ENCODE measurements around the gene NEB. TPM values are rescaled to one million over a fixed set of nuclear protein-coding genes. Genes with fewer than 3 reads are reported as not detected.
"Not testable (repeated sequence)": the region's sequence is repeated elsewhere in the genome, so short reads cannot be mapped to it uniquely, and the experiment has no call there.

Gene NEB
- polyA plus RNA-seq, 1 of the 3 experiments (the other 2 are of a cell fraction): 0.02 TPM

GRCh38 chr2:151560289-151560688, 174.0 kb downstream of the NEB start:
- CTCF ChIA-PET: no interaction called here
- peak; percentile 8 for DNase-seq
- no peaks in the 10 kb centered on the region for H3K79me2 ChIP-seq (ENCODE audit: insufficient read depth)
- H3K4me2 ChIP-seq: no peak overlapping the region
- no peak overlapping the region for H3K4me3 ChIP-seq (ENCODE audit: low read depth in 2 of 2, low read length in 1 of 2)
- H4K20me1 ChIP-seq (ENCODE audit: insufficient read depth): no peaks in the 10 kb centered on the region
- H3K9me3 ChIP-seq: no peaks in the 10 kb centered on the region
- POLR2A ChIA-PET: no interaction called here
- H3K4me1 ChIP-seq (ENCODE audit: control insufficient read depth in 1 of 2, insufficient read depth in 2 of 2, low read depth in 1 of 2, low read length in 1 of 2): peaks cover 0 to 6% of the 10 kb centered on the region in 2 experiments; a peak in 2 of 4 replicates
- no peaks in the 10 kb centered on the region for H3K36me3 ChIP-seq (replicated peaks in 1 of 2; ENCODE audit: control insufficient read depth in 1 of 2, insufficient read depth in 2 of 2, low read length in 1 of 2)
- H3K9ac ChIP-seq: no peak overlapping the region
- H3K9me2 ChIP-seq: no peaks in the 10 kb centered on the region
- no peaks in the 10 kb centered on the region for H3K27me3 ChIP-seq (ENCODE audit: insufficient read depth)
- no peak overlapping the region for H2AFZ ChIP-seq (ENCODE audit: low read depth)
- H3K27ac ChIP-seq (ENCODE audit: low read depth in 2 of 2, low read length in 1 of 2): no peak overlapping the region; a peak in 1 of 4 replicates
- TF ChIP-seq SIN3A (IDR thresholded peaks at IDR 0.05; ENCODE audit: borderline replicate concordance, low read depth, low read length) (no peak), PBX3 (IDR thresholded peaks at IDR 0.05) (no peak), RAD21 (IDR thresholded peaks at IDR 0.05; ENCODE audit: low read length) (no peak), FOSL2 (IDR thresholded peaks at IDR 0.05; ENCODE audit: borderline replicate concordance, low read depth) (peak; percentile 16; the same call in 1 of the 2 replicates), ZBTB33 (IDR thresholded peaks at IDR 0.05; ENCODE audit: borderline replicate concordance, low read depth) (no peak)
- WGBS (ENCODE audit: low lambda C conversion rate): 5% methylated on average over 3 of the region's 3 CpGs
- H3F3A ChIP-seq (replicated peaks; ENCODE audit: insufficient read depth): no peaks in the 10 kb centered on the region

- H2AFZ ChIP-seq (ENCODE audit: low read depth); H3K9me3 ChIP-seq; POLR2A ChIA-PET; H3K9me2 ChIP-seq; H3K79me2 ChIP-seq (ENCODE audit: insufficient read depth); H3K4me1 ChIP-seq (ENCODE audit: control insufficient read depth in 1 of 2, insufficient read depth in 2 of 2, low read depth in 1 of 2, low read length in 1 of 2); CTCF ChIA-PET; H3K4me2 ChIP-seq; DNase-seq; H3K27me3 ChIP-seq (ENCODE audit: insufficient read depth); H3F3A ChIP-seq (replicated peaks; ENCODE audit: insufficient read depth); H3K9ac ChIP-seq; H3K27ac ChIP-seq (ENCODE audit: low read depth in 2 of 2, low read length in 1 of 2); H3K36me3 ChIP-seq (replicated peaks in 1 of 2; ENCODE audit: control insufficient read depth in 1 of 2, insufficient read depth in 2 of 2, low read length in 1 of 2); H3K4me3 ChIP-seq (ENCODE audit: low read depth in 2 of 2, low read length in 1 of 2); H4K20me1 ChIP-seq (ENCODE audit: insufficient read depth): not testable (repeated sequence)
- WGBS (ENCODE audit: low lambda C conversion rate): 60% methylated on average over 2 of the region's 2 CpGs
Measured at GRCh38 chr2:151559431-151559830, 174.8 kb downstream of the NEB start.

- H3K36me3 ChIP-seq (replicated peaks in 1 of 2; ENCODE audit: control insufficient read depth in 1 of 2, insufficient read depth in 2 of 2, low read length in 1 of 2); H3K79me2 ChIP-seq (ENCODE audit: insufficient read depth); H3K9me2 ChIP-seq; H3F3A ChIP-seq (replicated peaks; ENCODE audit: insufficient read depth); H3K9ac ChIP-seq; POLR2A ChIA-PET; DNase-seq; H3K27ac ChIP-seq (ENCODE audit: low read depth in 2 of 2, low read length in 1 of 2); H4K20me1 ChIP-seq (ENCODE audit: insufficient read depth); H3K9me3 ChIP-seq; H3K4me1 ChIP-seq (ENCODE audit: control insufficient read depth in 1 of 2, insufficient read depth in 2 of 2, low read depth in 1 of 2, low read length in 1 of 2); H3K4me2 ChIP-seq; H3K4me3 ChIP-seq (ENCODE audit: low read depth in 2 of 2, low read length in 1 of 2); CTCF ChIA-PET; H3K27me3 ChIP-seq (ENCODE audit: insufficient read depth); H2AFZ ChIP-seq (ENCODE audit: low read depth): not testable (repeated sequence)
- WGBS (ENCODE audit: low lambda C conversion rate): 44% methylated on average over 2 of the region's 2 CpGs
Measured at GRCh38 chr2:151557883-151558282, 176.4 kb downstream of the NEB start.

Data from SK-N-SH (cell line).